Right atrium auricular region (tissue), 2 donors: ENCODE measurements around the gene C2orf81. TPM values are rescaled to one million over a fixed set of nuclear protein-coding genes. Genes with fewer than 3 reads are reported as not detected.
A peak's percentile ranks its signal among the peaks of the same experiment; 100 is the strongest.

Experiments used
- DNase-seq: peaks from one replicate; pipeline ENCODE4 v3.0.0-alpha.2; 2019; ENCODE audit warnings: low spot score
- H3K27ac ChIP-seq, 2 donors: fragments of 200-600 bp; sonication (generic); 1 replicate in 1 of 2; 2 replicates in 1 of 2; pipeline ENCODE4 v1.5.1; 2016 to 2019
- H3K27me3 ChIP-seq, 2 donors: fragments of 200-600 bp; sonication (generic); one replicate each; pipeline versions ENCODE4 v1.5.1 to v1.6.0; 2017 to 2019
- H3K36me3 ChIP-seq: fragments of 200-600 bp; sonication (generic); one replicate; pipeline ENCODE4 v1.5.1; 2016
- H3K4me1 ChIP-seq, 2 donors: fragments of 200-600 bp; sonication (generic); one replicate each; pipeline versions ENCODE4 v1.5.1 to v1.6.0; 2017 to 2019
- H3K4me3 ChIP-seq, 2 donors: fragments of 200-600 bp; sonication (generic); 1 replicate in 1 of 2; 2 replicates in 1 of 2; pipeline ENCODE4 v1.5.1; 2017 to 2019; ENCODE audit warnings: mild to moderate bottlenecking in 1 of 2, moderate library complexity in 1 of 2
- H3K9me3 ChIP-seq, 2 donors: fragments of 200-600 bp; sonication (generic); one replicate each; pipeline ENCODE4 v1.5.1; 2019
- CTCF ChIP-seq, 2 donors: fragments of 200-600 bp; sonication (generic); IDR thresholded peaks; one replicate each; pipeline ENCODE4 v1.5.1; 2019; ENCODE audit warnings: antibody characterized with exemption in 2 of 2
- total RNA-seq, 2 donors: library from RNA; depleted of rRNA; stranded (reverse); fragments of >200 nt; gene quantifications; one replicate each; pipeline ENCODE4 v1.1.0, GENCODE V29; 2016

The C2orf81 gene
- total RNA-seq, 2 donors from 2014 or later, result 0.94 to 1.0 TPM

GRCh38 chr2:74406035-74406434 is 15.4 kb downstream of the C2orf81 start:
- no peaks in the 10 kb centered on the region for H3K4me1 ChIP-seq
- H3K27ac ChIP-seq, result no peak overlapping the region
- no peak for DNase-seq
- no peaks in the 10 kb centered on the region for H3K27me3 ChIP-seq
- no peak for TF ChIP-seq CTCF (IDR thresholded peaks at IDR 0.05)
- H3K36me3 ChIP-seq, result no peaks in the 10 kb centered on the region
- no peak overlapping the region for H3K4me3 ChIP-seq
- H3K9me3 ChIP-seq, result no peaks in the 10 kb centered on the region

GRCh38 chr2:74401891-74402290 is 19.5 kb downstream of the C2orf81 start:
- Histone ChIP-seq H3K36me3 (no peaks in the 10 kb centered on the region), H3K4me3 (no peak overlapping the region), H3K27me3 (no peaks in the 10 kb centered on the region), H3K9me3 (no peaks in the 10 kb centered on the region), H3K27ac (no peak overlapping the region), H3K4me1 (no peaks in the 10 kb centered on the region)
- no peak for TF ChIP-seq CTCF (IDR thresholded peaks at IDR 0.05)
- no peak for DNase-seq

- DNase-seq, result no peak
- no peak overlapping the region for H3K4me3 ChIP-seq
- no peak overlapping the region for H3K27ac ChIP-seq
- peak in 1 of 2 donors; percentile 60 for TF ChIP-seq CTCF (IDR thresholded peaks at IDR 0.05)
- H3K9me3 ChIP-seq, result no peaks in the 10 kb centered on the region
- H3K36me3 ChIP-seq, result no peaks in the 10 kb centered on the region
- H3K4me1 ChIP-seq, result no peaks in the 10 kb centered on the region
- H3K27me3 ChIP-seq, result no peaks in the 10 kb centered on the region
Measured at GRCh38 chr2:74399785-74400184, 21.6 kb downstream of the C2orf81 start.

GRCh38 chr2:74396149-74396548 is 25.3 kb downstream of the C2orf81 start:
- DNase-seq, result no peak
- TF ChIP-seq CTCF (IDR thresholded peaks at IDR 0.05), result no peak
- Histone ChIP-seq H3K4me1 (peaks cover 0 to 6% of the 10 kb centered on the region in 2 donors), H3K9me3 (no peaks in the 10 kb centered on the region), H3K36me3 (no peaks in the 10 kb centered on the region), H3K27ac (no peak overlapping the region), H3K27me3 (no peaks in the 10 kb centered on the region), H3K4me3 (no peak overlapping the region)

- Histone ChIP-seq H3K27ac (no peak overlapping the region), H3K4me3 (no peak overlapping the region), H3K4me1 (peaks cover 0 to 32% of the 10 kb centered on the region in 2 donors), H3K9me3 (no peaks in the 10 kb centered on the region), H3K27me3 (no peaks in the 10 kb centered on the region), H3K36me3 (no peaks in the 10 kb centered on the region)
- DNase-seq, result no peak
- no peak for TF ChIP-seq CTCF (IDR thresholded peaks at IDR 0.05)
Measured at GRCh38 chr2:74393525-74393924, 27.9 kb downstream of the C2orf81 start.

- DNase-seq, result no peak
- Histone ChIP-seq H3K4me3 (peak overlapping the region in 1 of 2 donors; percentile 83), H3K27me3 (no peaks in the 10 kb centered on the region), H3K27ac (peak overlapping the region in 1 of 2 donors; percentile 92), H3K4me1 (peaks cover 0 to 43% of the 10 kb centered on the region in 2 donors), H3K9me3 (no peaks in the 10 kb centered on the region), H3K36me3 (no peaks in the 10 kb centered on the region)
- no peak for TF ChIP-seq CTCF (IDR thresholded peaks at IDR 0.05)
Measured at GRCh38 chr2:74392449-74392743, 29.0 kb downstream of the C2orf81 start.
